CD4-positive, alpha-beta T cell treated with Interleukin-1 beta for 1 hour (primary cell): ENCODE measurements around the gene TMCO6.
"Not testable (repeated sequence)": the region's sequence is repeated elsewhere in the genome, so short reads cannot be mapped to it uniquely, and the experiment has no call there.

Source experiments
- DNase-seq, 2 donors: peaks; one replicate each; pipeline ENCODE4 v3.0.0-alpha.2; 2020 to 2022

TMCO6 gene

GRCh38 chr5:140631036-140631417, 8.2 kb upstream of the TMCO6 start:
- peak in 1 of 2 donors; percentile 47 for DNase-seq

DNA sequence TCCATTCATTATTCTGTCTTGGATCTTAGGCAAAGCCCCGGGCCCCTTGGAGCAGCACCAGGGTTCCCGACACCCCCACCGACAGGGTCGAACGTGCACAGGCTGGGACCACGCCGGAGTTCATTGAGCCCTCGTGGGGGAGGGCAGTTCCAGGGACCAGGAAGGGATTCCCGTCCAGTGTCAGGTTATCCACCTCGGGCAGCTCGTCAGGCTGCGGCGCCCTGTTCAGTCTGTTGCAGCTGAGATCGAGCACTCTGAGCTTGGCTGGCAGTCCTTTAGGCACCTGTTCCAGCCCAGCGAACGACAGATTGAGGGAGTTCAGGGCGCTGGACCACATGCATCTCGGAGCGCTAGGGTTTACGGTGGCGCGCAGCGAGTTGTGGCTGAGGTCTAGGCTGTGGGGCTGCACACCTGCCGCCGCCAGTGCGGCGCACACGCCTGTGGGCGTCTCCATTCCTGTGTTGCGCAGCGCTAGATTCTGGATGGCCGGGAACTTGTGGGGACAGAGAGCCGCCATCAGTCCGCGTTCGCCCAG, 7.4 kb upstream of the TMCO6 start:
- peak; percentile 25 for DNase-seq

DNA sequence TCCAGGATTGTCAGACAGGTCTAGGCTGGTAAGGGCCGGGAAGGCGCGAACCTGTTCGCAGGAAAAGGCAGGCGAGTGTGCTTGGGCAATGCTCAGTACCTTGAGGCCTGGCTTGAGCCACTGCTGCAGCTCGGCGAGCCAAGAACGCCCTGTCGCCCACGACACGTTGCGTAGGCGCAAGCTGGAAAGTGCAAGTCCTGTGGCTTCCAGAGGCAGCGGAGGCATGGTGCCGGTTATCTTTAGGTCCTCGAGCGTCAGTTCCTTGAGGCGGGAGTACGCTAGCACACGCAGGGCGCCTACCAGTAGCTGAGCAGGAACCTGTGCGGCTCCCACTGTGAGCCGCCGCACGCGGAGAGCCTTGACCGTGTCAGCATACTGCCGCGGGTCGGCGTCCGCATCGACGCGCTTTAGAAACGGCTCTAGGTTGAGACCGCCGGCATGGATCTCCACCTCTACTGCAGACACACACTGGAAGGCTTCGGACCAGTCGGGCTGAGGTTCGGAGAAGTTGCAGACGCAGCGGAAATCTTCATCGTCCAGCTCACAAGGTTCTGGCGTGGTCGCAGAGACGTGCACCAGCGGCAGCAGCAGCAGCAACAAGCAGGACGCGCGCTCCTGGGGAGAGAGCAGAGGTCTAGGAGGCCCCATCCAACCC, 6.8 kb upstream of the TMCO6 start:
- DNase-seq, result peak; percentile 49 to 52

DNA sequence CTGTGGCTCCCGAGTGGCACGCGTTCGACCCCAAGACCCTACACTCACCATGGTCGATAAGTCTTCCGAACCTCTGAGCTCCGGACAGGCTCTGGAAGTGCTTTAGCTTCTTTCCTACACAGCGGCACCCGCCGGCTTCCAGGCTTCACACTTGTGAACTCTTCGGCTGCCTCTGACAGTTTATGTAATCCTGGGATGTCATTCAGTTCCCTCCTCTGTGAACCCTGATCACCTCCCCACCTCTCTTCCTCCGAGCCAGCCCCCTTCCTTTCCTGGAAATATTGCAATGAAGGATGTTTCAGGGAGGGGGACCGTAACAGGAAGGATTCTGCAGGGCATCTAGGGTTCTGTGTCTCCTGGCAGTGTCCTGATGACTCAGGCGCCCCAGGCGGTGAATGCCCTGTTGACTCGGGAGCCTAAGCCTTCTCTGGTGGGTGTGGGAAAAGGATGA, 6.2 kb upstream of the TMCO6 start, which contains the start of gene CD14:
TSS of gene CD14 (minus strand) at position 155 of the 451 bp plus-strand sequence. CDS start at position 51, 104 bp downstream.
- DNase-seq, result peak; percentile 11 to 62

GRCh38 chr5:140633501-140633900, 5.8 kb upstream of the TMCO6 start:
- DNase-seq, result no peak

GRCh38 chr5:140634103-140634502, 5.1 kb upstream of the TMCO6 start:
- DNase-seq, result no peak

DNA sequence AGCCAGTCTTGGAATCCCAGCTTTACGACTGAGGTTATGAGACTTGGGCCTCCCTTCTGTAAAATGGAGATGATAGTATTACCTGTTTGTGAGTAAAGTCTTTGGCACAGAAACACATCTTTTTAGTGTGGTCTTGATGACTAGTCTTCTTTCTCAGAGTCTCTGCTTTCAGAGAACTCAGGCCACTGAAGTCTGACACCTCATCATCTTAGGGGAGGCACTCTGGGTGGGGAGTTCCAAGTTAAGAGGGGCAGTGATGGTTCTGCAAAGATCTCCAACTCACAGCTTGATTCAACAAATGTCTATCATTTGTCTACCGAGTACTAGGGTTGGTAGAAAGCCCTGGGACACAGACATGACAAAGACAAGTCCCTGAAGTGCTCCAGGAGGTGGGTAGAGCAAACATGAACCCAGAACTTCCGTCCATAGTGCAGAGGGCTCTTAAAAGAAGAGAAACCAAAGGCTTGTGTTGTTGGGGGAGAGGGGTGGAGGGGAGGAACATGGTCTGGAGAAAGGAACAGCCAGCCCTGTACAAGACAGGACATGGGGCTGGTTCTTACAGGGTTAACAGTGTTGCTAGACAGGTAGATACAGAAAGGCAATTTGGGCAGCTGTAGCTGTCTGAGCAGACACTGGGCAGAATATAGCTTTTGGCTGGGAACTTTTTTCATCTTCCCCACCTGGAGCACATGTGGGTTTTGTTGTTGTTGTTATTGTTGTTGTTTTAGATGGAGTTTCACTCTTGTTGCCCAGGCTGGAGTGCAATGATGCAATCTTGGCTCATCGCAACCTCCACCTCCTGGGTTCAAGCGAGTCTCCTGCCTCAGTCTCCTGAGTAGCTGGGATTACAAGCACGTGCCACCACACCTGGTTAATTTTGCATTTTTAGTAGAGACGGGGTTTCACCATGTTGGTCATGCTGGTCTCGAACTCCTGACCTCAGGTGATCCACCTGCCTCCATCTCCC, 3.7 kb upstream of the TMCO6 start:
- no peak for DNase-seq

- no peak for DNase-seq
Observed at GRCh38 chr5:140637371-140638100, 1.7 kb upstream of the TMCO6 start.

DNA sequence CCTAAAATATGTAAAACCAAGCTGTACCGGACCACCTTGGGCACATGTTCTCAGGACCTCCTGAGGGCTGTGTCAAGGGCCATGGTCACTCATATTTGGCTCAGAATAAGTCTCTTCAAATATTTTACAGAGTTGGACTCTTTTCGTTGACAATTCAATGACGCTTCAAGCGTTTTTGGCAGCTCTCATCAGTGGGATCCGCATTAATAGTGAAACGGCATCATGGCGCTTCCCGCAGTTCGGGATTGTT, 428 bp upstream of the TMCO6 start:
- DNase-seq, result not testable (repeated sequence)

DNA sequence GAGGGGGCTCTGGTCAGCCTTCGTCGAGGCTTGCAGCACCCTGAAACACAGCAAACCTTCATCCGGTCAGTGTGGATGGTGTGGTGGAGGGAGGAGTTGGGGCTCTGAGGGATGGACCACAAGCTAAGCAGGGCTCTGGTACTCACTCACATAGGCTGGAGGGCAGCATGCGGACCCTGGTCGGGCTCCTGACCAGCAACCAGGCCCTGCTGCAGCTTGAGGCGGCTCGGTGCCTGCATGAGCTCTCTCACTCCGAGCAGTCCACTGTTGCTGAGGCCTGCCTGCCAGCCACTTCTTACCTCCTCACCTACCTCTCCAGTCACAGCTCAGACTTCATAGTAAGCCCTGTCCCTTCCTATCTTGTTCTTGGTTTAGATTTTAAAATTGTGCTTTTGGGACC, 2.5 kb downstream of the TMCO6 start:
- no peak for DNase-seq

GRCh38 chr5:140642718-140643117, 3.5 kb downstream of the TMCO6 start:
- DNase-seq, result no peak

DNA sequence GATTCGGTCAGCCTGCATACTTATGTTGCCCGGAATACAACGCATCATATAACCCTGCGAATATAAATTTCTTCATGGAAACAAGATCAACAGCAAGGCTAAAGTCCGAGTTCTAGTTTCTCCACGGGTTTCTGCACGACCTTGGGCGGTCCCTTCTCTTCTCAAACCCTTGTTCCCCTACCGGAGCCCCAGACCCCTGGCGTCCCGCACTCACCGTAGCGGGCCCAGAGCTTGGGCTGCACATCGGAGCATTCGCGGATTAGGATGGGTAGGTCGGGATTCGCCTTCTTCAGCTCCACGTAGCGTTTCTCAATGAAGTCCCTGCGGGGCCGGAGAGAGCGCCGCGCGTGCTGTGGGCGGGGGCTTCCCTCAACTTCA, 7.8 kb downstream of the TMCO6 start:
- DNase-seq, result no peak

DNA sequence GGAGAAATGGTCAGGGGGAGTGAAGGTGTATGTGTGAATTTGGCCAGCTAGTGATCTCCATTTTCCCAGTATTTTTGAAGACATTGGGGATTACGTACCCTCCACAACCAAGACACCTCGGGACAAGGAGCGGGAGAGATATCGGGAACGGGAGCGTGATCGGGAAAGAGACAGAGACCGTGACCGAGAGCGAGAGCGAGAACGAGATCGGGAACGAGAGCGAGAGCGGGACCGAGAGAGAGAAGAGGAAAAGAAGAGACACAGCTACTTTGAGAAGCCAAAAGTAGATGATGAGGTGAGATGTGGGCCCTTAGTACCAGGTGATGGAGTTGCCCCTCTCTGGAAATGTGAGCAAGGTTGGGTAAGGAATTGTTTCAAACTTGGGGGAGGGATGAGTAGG, 19.6 kb downstream of the TMCO6 start:
- DNase-seq, result no peak

- not testable (repeated sequence) for DNase-seq
Observed at GRCh38 chr5:140660371-140660770, 21.1 kb downstream of the TMCO6 start.

- no peak for DNase-seq
Observed at GRCh38 chr5:140664030-140664358, 24.7 kb downstream of the TMCO6 start.

- DNase-seq, result peak; percentile 94 to 95
Observed at GRCh38 chr5:140664359-140665119, 25.3 kb downstream of the TMCO6 start, which contains the start of gene WDR55. Gene WDR55 (plus strand): TSS chr5:140664904. CDS start chr5:140664913, 9 bp downstream.

DNA sequence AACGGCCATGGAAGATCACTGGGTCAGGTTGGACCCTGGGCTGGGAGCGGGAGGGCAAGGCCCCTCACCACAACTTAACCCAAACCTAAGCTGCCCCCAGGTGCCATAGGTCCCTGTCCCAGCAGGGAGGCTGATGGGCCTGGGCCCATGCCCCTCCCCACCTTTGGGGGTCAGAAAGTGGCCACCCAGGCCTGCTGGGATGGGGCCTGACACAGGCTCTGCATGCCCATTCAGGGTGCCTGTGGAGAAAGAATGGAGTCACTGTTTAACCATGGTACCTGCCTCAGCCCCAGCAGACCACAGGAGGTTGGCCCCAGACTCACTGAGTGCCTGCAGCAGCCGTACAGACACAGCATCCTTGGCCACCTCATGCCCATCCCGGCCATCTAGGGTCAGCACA, 31.8 kb downstream of the TMCO6 start:
- DNase-seq, result not testable (repeated sequence)

DNA sequence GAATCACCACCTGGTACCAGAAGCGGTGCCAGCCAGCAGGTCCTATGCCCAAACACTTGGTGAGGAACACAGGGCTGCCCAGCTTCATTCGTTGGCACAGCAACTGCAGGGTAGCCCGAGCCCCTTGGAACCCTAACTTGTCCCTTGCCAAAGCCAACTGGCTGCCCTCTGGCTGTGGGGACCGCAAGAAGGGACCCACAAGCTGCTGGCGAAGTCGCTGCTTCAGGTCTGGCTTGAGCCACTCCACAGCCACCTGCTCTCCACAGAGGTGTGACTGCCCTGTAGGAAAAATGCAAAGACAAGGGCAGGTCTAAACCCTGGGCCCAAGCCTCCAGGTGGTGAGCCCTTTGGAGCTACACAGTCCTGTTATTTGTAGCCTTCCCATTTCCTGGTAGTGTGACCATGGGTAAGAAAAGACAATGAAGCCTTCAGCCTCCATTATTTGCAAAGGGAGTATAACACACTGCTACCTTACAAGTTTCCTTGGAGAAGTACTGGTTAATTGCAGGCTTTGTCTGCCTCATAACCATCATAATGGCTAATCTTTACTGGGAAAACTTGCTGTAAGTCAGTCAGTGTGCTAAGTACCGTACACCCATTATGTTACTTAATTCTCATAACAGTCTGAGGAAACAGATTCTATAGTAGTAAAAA, 32.3 kb downstream of the TMCO6 start:
- no peak for DNase-seq

DNA sequence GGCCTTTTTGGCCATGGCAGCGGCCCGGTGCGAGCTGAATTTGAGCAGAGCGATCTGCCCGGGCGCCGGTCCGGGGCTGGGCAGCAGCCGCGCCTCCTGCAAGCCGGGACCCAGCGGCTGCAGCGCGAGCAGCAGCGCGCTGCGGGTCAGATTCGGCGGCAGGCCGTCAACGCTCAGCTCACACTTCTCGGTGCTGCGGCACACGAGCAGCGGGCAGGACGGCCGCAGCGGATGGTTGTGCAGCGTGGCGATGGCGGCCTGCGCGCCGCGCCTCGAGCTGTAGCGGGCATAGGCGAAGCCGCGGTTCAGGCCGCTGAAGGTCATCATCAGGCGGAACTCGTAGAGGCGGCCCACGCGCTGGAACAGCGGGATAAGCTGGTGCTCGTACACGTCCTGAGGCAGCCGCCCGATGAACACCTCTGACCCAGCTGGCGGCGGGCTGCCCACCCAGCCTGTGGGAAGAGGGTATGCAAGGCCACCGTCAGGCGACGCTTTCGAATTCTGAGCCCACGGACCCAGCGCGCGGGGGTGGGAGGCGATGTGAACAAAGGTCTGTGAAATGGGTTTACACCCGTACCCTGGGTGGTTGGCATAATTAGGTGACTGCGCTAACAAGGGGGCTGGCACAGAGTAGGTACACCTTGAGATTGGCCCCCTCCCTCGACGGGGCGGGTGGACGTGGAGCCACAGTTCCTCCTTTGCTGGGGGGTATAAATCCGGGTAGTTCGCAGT, 33.4 kb downstream of the TMCO6 start:
- DNase-seq, result peak in 1 of 2 donors; percentile 20

DNA sequence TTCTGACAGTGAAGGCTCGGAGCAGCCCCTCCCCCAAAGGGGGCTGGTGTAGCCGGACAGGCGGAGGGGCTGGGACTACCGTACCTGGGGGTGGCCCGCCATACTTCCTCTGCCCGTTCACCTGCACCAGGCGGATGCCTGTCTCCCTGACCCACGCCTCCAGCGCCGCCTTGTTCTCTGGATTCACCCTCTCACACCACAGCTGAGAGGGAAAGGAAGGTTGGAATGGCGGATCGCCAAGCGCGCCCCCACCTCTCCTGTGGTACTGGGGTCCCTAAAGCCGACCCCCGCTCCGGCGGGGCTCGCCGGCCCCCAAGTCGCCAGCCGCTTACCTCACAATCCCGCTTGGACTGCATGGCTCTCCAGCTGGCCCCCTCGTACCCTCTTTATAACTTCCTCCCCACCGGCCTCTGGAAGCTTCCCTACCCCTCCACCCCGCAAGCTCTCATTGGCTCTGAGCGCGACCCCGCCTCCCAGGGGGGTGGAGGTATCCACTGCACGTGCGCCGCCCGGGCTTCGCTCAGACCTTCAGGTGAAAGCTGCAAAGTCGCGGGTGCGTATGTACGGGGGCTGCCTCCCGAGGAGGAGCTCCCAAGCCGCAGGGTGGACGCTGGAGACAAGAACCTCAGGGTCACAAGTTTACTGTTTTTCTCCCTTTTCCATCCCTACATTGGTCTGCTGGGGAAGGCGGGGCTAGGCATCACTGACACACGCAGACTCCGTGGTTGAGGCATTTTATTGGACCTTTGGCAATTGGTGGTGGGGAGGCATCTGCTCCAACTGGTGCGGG, 34.1 kb downstream of the TMCO6 start, which contains the start of gene DND1:
TSS of gene DND1 (minus strand) at position 390 of the 790 bp plus-strand sequence. CDS start at position 356, 34 bp downstream.
- no peak for DNase-seq
